Naive thymus-derived CD4-positive, alpha-beta T cell (primary cell): ENCODE data around the gene C5orf34. TPM values are rescaled to one million over a fixed set of nuclear protein-coding genes. Genes with fewer than 3 reads are reported as not detected.

Source experiments
- ATAC-seq: fragments of 150-1000 bp; cut with Tn5 transposase; 2 replicates; pipeline ENCODE4 v1.10.0; 2021; ENCODE audit warnings: mild to moderate bottlenecking, moderate library complexity
- CTCF ChIA-PET: fragments of 350-600 bp; sonication (Branson Sonifier 250); formaldehyde crosslinking; loops from one replicate; lab custom pipeline; 2021; ENCODE audit warnings: antibody characterized with exemption; lab: Charles Lee
- POLR2A ChIA-PET: fragments of 350-600 bp; sonication (Branson Sonifier 250); formaldehyde crosslinking; loops from one replicate; lab custom pipeline; 2021; ENCODE audit warnings: antibody characterized with exemption, inconsistent platforms; lab: Charles Lee
- DNase-seq, 9 donors: peaks; one replicate each; pipeline versions ENCODE4 v3.0.0 to v3.0.0-alpha.2; 2020 to 2022; ENCODE audit warnings: mixed read lengths in 1 of 9
- H3K27ac ChIP-seq: one replicate; pipeline ENCODE4 v1.7.0; 2013; ENCODE audit warnings: mild to moderate bottlenecking, low read depth, low read length, moderate library complexity
- H3K27me3 ChIP-seq, 2 donors: one replicate each; pipeline ENCODE4 v1.7.0; 2013; ENCODE audit warnings: low read length in 2 of 2, mild to moderate bottlenecking in 2 of 2, moderate library complexity in 2 of 2; ENCODE audit not compliant: control insufficient read depth in 2 of 2, insufficient read depth in 2 of 2
- H3K36me3 ChIP-seq, 3 experiments: 1 replicate in 2 of 3; 2 replicates in 1 of 3; pipeline ENCODE4 v1.7.0; 2013; ENCODE audit warnings: low read length in 3 of 3, mild to moderate bottlenecking in 3 of 3, moderate library complexity in 1 of 3; ENCODE audit not compliant: insufficient read depth in 3 of 3, control insufficient read depth in 2 of 3
- H3K4me1 ChIP-seq, 2 donors: one replicate each; pipeline ENCODE4 v1.7.0; 2013; ENCODE audit warnings: low read length in 2 of 2, mild to moderate bottlenecking in 2 of 2, moderate library complexity in 1 of 2; ENCODE audit not compliant: control insufficient read depth in 2 of 2, insufficient read depth in 2 of 2
- H3K4me3 ChIP-seq: 2 replicates; pipeline ENCODE4 v1.7.0; 2013; ENCODE audit warnings: mild to moderate bottlenecking, low read length
- H3K9me3 ChIP-seq, 3 experiments: 1 replicate in 2 of 3; 2 replicates in 1 of 3; pipeline ENCODE4 v1.7.0; 2013; ENCODE audit warnings: low read length in 3 of 3; ENCODE audit not compliant: control insufficient read depth in 2 of 3
- H3K27ac Mint-ChIP-seq, 9 donors: one replicate each; pipeline ENCODE4 v1.8.0; 2020 to 2022; ENCODE audit warnings: mixed read lengths in 9 of 9, mild to moderate bottlenecking in 8 of 9, moderate library complexity in 5 of 9, inconsistent platforms in 2 of 9
- H3K27me3 Mint-ChIP-seq, 5 donors: one replicate each; pipeline ENCODE4 v1.8.0; 2021 to 2022; ENCODE audit warnings: mixed read lengths in 5 of 5, mild to moderate bottlenecking in 1 of 5
- H3K36me3 Mint-ChIP-seq, 5 donors: one replicate each; pipeline ENCODE4 v1.8.0; 2020 to 2022; ENCODE audit warnings: mixed read lengths in 5 of 5, mild to moderate bottlenecking in 3 of 5, inconsistent platforms in 1 of 5
- H3K4me1 Mint-ChIP-seq, 7 donors: one replicate each; pipeline ENCODE4 v1.8.0; 2020 to 2022; ENCODE audit warnings: mixed read lengths in 7 of 7, mild to moderate bottlenecking in 3 of 7, inconsistent platforms in 1 of 7
- H3K4me3 Mint-ChIP-seq, 10 donors: one replicate each; pipeline ENCODE4 v1.8.0; 2020 to 2022; ENCODE audit warnings: mild to moderate bottlenecking in 10 of 10, mixed read lengths in 10 of 10, moderate library complexity in 6 of 10, inconsistent platforms in 2 of 10
- H3K9me3 Mint-ChIP-seq, 11 donors: one replicate each; pipeline ENCODE4 v1.8.0; 2020 to 2022; ENCODE audit warnings: mixed read lengths in 11 of 11, mild to moderate bottlenecking in 4 of 11, inconsistent platforms in 1 of 11, moderate library complexity in 1 of 11
- intact Hi-C, 2 donors: fragments of 100-400 bp; cut with micrococcal nuclease; formaldehyde crosslinking; loops; one replicate each; pipeline ENCODE4 v1.15.1; 2023
- polyA plus RNA-seq, 2 donors: library from polyadenylated mRNA; unstranded; fragments of 300-500 nt; fragmentation: Illumina TruSeq; gene quantifications; one replicate each; pipeline ENCODE4 v1.2.3, GENCODE V29; 2021
- total RNA-seq, 6 experiments: library from RNA in 5 of 6; stranded (reverse) in 5 of 6; gene quantifications; 1 replicate in 5 of 6; 2 replicates in 1 of 6; pipeline ENCODE4 v1.2.3 and lab custom pipeline; 2021 to 2026

The C5orf34 gene
- total RNA-seq: 1 to 10 TPM; 1.1 to 5.2 (median 3.3) TPM
- 1 to 10 TPM in 1 of 2 donors, under 1 TPM in 1; 0.77 to 1.1 TPM for polyA plus RNA-seq
- total RNA-seq (lab: John Stamatoyannopoulos, UW): 3.2 reads per million, percentile 17 among the genes with 10 or more reads in this experiment

DNA sequence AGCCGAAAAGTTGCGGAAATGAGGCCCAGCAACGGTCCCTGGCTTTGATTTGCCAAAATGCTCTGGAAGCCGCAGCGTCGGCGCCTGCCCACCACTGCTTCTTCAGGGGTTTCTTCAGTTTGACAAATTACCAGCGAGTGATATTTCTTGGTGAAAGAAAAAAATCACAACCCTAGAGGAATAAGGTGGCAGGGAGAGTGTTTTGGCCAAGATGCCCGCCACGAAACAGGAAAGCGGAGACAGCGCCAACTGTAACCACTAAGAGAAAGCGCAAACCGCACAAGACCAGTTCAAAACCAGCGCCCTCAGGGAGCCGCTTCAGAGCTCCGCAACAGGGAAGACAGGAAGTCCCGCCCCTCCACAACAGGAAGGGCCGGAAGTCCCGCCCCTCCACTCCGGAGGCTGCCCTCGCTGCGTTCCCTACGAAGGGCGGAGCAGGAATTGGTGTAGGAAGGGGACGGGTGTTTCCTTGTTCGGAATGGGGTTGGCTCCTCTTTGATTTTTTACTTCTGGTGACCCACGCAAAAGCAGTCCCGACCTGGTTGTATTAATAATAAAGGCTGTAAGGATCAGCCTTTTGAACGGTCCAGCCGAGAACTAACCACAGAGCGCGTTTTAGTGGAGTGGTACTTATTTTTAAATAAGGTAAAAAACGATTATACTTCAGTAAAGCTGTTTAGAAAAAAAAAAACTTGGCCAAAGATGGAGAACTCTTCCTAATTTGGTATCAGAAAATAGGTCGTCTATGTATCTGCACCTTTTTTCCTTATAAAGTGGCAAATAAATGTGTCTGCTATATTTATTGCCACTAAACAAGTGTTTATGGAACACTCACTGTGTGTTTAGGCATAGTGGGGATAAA lies at the start of gene C5orf34:
C5orf34 (minus strand) TSS at position 333 of the 862 bp plus-strand sequence. CDS start 5,809 bp downstream, outside the sequence.
- no peaks in the 10 kb centered on the region for H3K27me3 ChIP-seq
- no peaks in the 10 kb centered on the region for H3K36me3 ChIP-seq
- Mint-ChIP-seq H3K27me3 (no peaks in the 10 kb centered on the region), H3K9me3 (no peaks in the 10 kb centered on the region), H3K36me3 (peaks cover 0 to 13% (median 5%) of the 10 kb centered on the region in 5 donors), H3K27ac (peak within 1 kb of the TSS; percentile 90 to 98 (median 95)), H3K4me1 (peaks cover 17 to 42% (median 36%) of the 10 kb centered on the region in 7 donors), H3K4me3 (peak within 1 kb of the TSS; percentile 90 to 97 (median 94))
- H3K4me1 ChIP-seq: peaks cover 8 to 14% of the 10 kb centered on the region in 2 donors
- H3K9me3 ChIP-seq: no peaks in the 10 kb centered on the region
- ATAC-seq (peak; percentile 97), DNase-seq (peak; percentile 84 to 94 (median 89))
- peak within 1 kb of the TSS; percentile 81 for H3K27ac ChIP-seq
- POLR2A ChIA-PET: interaction anchor here (0.7 to 4.3 kb wide), 9 partner anchors 10 to 507 kb away, joined by 3 to 81 read pairs (median 4); partner anchors contain the start of genes HMGCS1 and TMEM267
- peak within 1 kb of the TSS; percentile 84 for H3K4me3 ChIP-seq
- intact Hi-C loops: loop anchor here (1.0 to 2.0 kb wide), 8 partner anchors 14 to 394 kb away; partner anchors contain the start of genes HMGCS1 (in 2 of the 2), NNT (in 2 of the 2) and PAIP1 (in 1 of the 2)
- CTCF ChIA-PET: interaction anchor here (0.6 to 2.1 kb wide), 4 partner anchors 10 to 409 kb away, joined by 3 to 10 read pairs (median 4); partner anchors contain the start of gene TMEM267

GRCh38 chr5:43564289-43564850 lies 49.4 kb upstream of the C5orf34 start:
- intact Hi-C loops: no loop called here

GRCh38 chr5:43563321-43563720 lies 48.4 kb upstream of the C5orf34 start:
- Mint-ChIP-seq H3K36me3 (no peaks in the 10 kb centered on the region), H3K27me3 (peaks cover 5 to 23% (median 11%) of the 10 kb centered on the region in 5 donors), H3K27ac (no peak overlapping the region), H3K9me3 (no peaks in the 10 kb centered on the region), H3K4me1 (peaks cover 0 to 3% (median 0%) of the 10 kb centered on the region in 7 donors), H3K4me3 (no peak overlapping the region)
- H3K9me3 ChIP-seq: no peaks in the 10 kb centered on the region
- no peak for ATAC-seq
- CTCF ChIA-PET: no interaction called here
- H3K27ac ChIP-seq: no peak overlapping the region
- no peak overlapping the region for H3K4me3 ChIP-seq
- DNase-seq: no peak
- H3K36me3 ChIP-seq: no peaks in the 10 kb centered on the region
- no peaks in the 10 kb centered on the region for H3K4me1 ChIP-seq
- intact Hi-C loops: no loop called here
- H3K27me3 ChIP-seq: no peaks in the 10 kb centered on the region
- POLR2A ChIA-PET: no interaction called here

More at GRCh38 chr5:43564289-43564850, 49.4 kb upstream of the C5orf34 start:
- Mint-ChIP-seq H3K4me1 (peaks cover 0 to 2% (median 0%) of the 10 kb centered on the region in 7 donors), H3K9me3 (no peaks in the 10 kb centered on the region), H3K27me3 (peaks cover 5 to 20% (median 11%) of the 10 kb centered on the region in 5 donors), H3K36me3 (no peaks in the 10 kb centered on the region), H3K27ac (no peak overlapping the region), H3K4me3 (no peak overlapping the region)
- Histone ChIP-seq H3K27me3 (no peaks in the 10 kb centered on the region), H3K4me1 (no peaks in the 10 kb centered on the region), H3K9me3 (no peaks in the 10 kb centered on the region), H3K36me3 (no peaks in the 10 kb centered on the region), H3K27ac (no peak overlapping the region), H3K4me3 (no peak overlapping the region)
- DNase-seq: no peak
- CTCF ChIA-PET: no interaction called here
- ATAC-seq: no peak
- POLR2A ChIA-PET: no interaction called here

- no peak overlapping the region for H3K4me3 ChIP-seq
- ChIA-PET CTCF (no interaction called here), POLR2A (interaction anchor here (1.6 kb wide), 1 partner anchor 77 kb away, joined by 6 read pairs; the partner anchor contains the start of gene TMEM267)
- H3K4me3 Mint-ChIP-seq: no peak overlapping the region
- no peak overlapping the region for H3K27ac ChIP-seq
- peaks cover 0 to 5% (median 0%) of the 10 kb centered on the region in 5 donors for H3K36me3 Mint-ChIP-seq
- H3K27me3 ChIP-seq: no peaks in the 10 kb centered on the region
- no peak for ATAC-seq
- H3K9me3 Mint-ChIP-seq: no peaks in the 10 kb centered on the region
- DNase-seq: no peak
- H3K9me3 ChIP-seq: no peaks in the 10 kb centered on the region
- peaks cover 5 to 21% (median 11%) of the 10 kb centered on the region in 5 donors for H3K27me3 Mint-ChIP-seq
- peaks cover 0 to 9% (median 7%) of the 10 kb centered on the region in 7 donors for H3K4me1 Mint-ChIP-seq
- H3K36me3 ChIP-seq: no peaks in the 10 kb centered on the region
- intact Hi-C loops: no loop called here
- H3K4me1 ChIP-seq: peaks cover 0 to 5% of the 10 kb centered on the region in 2 donors
- no peak overlapping the region for H3K27ac Mint-ChIP-seq
These were observed 46.4 kb upstream of the C5orf34 start for GRCh38 chr5:43561356-43561755.

DNA sequence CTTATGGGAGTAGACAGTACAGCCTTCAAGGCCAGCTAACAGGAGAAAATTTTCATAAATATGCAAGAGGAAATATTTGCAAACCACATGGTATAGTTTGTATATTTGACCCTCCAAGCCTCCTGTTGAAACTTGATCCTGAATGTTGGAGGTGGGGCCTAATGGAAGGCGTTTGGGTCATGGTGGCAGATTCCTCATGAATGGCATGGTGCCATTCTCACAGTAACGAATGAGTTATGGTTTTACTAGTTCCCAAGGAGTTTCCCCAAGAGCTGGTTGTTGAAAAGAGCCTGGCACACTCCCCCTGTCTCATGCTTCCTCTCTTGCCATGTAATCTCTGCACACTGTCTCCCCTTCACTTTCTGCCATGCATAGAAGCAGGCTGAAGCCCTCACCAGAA lies 45.2 kb upstream of the C5orf34 start:
- H3K36me3 Mint-ChIP-seq: peaks cover 0 to 5% (median 0%) of the 10 kb centered on the region in 5 donors
- H3K27ac Mint-ChIP-seq: no peak overlapping the region
- ChIA-PET POLR2A (interaction anchor here (1.4 to 1.6 kb wide), 2 partner anchors 17 to 76 kb away, joined by 3 to 6 read pairs; partner anchors contain the start of gene TMEM267), CTCF (no interaction called here)
- Histone ChIP-seq H3K4me1 (peaks cover 9 to 11% of the 10 kb centered on the region in 2 donors), H3K4me3 (no peak overlapping the region), H3K9me3 (no peaks in the 10 kb centered on the region), H3K36me3 (no peaks in the 10 kb centered on the region), H3K27ac (no peak overlapping the region), H3K27me3 (no peaks in the 10 kb centered on the region)
- no peaks in the 10 kb centered on the region for H3K9me3 Mint-ChIP-seq
- H3K4me3 Mint-ChIP-seq: no peak overlapping the region
- peaks cover 6 to 12% (median 7%) of the 10 kb centered on the region in 7 donors for H3K4me1 Mint-ChIP-seq
- peaks cover 5 to 21% (median 9%) of the 10 kb centered on the region in 5 donors for H3K27me3 Mint-ChIP-seq
- no peak for DNase-seq
- intact Hi-C loops: no loop called here
- ATAC-seq: no peak
